GM18519 (cell line): Measurements from ENCODE around the gene CLPX.
"Not testable (repeated sequence)": the region's sequence is repeated elsewhere in the genome, so short reads cannot be mapped to it uniquely, and the experiment has no call there.

Experiments used
- ATAC-seq: cut with Tn5 transposase; IDR thresholded peaks from one replicate; pipeline ENCODE4 v1.9.1; 2021; ENCODE audit warnings: mild to moderate bottlenecking, moderate library complexity; ENCODE audit not compliant: unreplicated experiment, low FRiP score

CLPX gene

GRCh38 chr15:65207280-65207840, 22.2 kb upstream of the CLPX start:
- ATAC-seq: no peak

GRCh38 chr15:65206750-65207149, 21.6 kb upstream of the CLPX start:
- ATAC-seq: no peak

- no peak for ATAC-seq
Observed at GRCh38 chr15:65204931-65205660, 20.0 kb upstream of the CLPX start.

GRCh38 chr15:65204236-65204930, 19.2 kb upstream of the CLPX start:
- no peak for ATAC-seq

GRCh38 chr15:65201918-65202317, 16.8 kb upstream of the CLPX start:
- no peak for ATAC-seq

DNA sequence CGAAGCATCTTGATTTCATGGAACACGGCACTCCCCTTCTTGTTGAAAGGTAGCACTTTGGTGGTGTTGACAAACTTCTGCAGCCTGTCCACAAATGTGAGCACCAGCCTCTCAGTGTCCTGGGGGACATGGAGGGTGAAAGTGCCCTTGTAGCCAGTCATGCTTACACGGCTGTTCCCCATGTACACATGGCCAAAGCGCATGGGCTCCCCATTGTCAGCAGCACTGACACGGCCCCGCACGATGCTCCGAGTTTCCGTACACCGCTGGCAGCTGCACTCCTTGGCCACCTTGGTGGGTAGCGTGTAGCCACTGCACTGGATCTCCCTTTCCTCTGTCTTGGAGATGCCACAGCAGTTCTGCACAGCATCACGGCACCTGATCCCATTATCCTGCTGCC, 13.4 kb upstream of the CLPX start:
- ATAC-seq: no peak

- no peak for ATAC-seq
Observed at GRCh38 chr15:65197337-65197645, 12.1 kb upstream of the CLPX start.

- ATAC-seq: no peak
Observed at GRCh38 chr15:65196637-65197336, 11.6 kb upstream of the CLPX start.

DNA sequence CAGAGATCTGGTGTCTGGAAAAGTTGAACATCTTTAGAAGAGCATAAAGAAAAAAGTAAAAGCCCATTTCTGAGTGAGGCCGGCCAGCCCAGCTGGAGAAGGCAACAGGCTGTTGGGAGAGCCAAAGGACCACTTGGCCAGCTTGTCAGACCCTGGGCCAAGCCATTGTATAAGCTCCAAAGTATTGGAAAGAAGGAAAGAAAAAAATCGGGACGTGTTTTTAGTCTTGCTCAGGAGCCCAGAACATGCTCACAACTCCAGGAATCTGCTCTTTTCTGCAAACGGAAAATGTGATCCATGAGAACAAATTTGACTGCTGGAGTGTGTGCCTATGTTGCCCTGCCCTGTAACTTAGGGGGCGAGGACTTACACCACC, 10.4 kb upstream of the CLPX start:
- ATAC-seq: no peak

- ATAC-seq: no peak
Observed at GRCh38 chr15:65194826-65195547, 9.8 kb upstream of the CLPX start.

DNA sequence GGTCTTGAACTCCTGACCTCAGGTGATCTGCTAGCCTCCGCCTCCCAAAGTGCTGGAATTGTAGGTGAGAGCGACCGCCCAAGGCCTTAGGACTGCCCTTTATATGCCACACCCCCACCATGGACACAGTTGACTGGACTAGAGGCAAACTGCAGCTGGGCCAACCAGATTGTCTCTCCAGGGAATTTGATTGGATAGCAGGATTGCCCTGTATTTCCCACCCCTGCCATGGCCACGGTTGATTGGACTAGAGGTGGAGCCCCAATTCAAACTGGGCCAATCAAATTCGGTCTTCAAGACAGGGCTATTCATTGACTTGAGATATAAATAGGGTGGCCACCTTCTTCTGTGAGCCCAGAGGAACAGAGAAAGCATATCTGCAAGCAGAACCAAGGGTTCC, 6.9 kb upstream of the CLPX start:
- no peak for ATAC-seq

DNA sequence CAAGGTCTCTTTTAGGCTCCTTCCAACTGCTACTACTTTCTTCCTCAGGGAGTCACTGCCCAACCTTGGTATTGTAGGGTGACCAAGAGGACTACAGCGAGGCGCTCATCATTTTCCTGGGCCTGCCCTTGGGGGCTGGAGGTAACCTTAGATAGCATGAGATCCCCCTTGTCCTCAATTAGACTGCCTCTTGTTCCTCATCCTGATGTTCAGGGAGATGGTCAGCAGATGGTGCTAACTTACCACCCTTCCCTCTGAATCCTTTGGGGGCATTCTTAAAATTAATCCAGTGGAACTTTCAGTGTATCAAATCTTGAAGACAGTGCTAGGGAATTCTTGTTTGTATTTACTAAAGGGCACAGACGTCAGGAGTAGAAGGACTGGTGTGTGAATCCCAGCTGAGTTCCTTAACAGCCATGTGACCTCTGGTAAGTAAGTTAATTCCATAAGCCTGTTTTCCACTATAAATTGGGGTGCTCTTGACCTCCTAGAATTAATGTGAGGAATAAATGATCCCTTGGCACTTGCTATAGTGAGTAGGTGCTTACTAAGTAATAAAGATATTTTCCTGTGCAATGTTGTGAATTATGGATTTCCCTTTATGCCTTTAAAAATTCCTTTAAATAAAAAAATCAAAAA, 4.1 kb upstream of the CLPX start:
- no peak for ATAC-seq

DNA sequence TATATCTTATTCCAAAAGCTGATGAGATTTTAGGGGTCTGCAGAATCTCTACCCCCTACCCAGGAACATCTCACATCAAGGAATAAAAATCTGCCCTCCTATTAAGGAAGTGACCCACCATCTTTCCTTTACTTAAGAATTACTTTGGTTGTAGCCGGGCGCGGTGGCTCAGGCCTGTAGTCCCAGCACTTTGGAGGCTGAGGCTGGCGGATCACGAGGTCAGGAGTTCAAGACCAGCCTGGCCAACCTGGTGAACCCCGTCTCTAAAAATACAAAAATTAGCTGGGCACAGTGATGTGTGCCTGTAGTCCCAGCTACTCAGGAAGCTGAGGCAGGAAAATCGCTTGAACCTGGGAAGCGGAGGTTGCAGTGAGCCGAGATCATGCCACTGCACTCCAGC, 3.3 kb upstream of the CLPX start:
- not testable (repeated sequence) for ATAC-seq

DNA sequence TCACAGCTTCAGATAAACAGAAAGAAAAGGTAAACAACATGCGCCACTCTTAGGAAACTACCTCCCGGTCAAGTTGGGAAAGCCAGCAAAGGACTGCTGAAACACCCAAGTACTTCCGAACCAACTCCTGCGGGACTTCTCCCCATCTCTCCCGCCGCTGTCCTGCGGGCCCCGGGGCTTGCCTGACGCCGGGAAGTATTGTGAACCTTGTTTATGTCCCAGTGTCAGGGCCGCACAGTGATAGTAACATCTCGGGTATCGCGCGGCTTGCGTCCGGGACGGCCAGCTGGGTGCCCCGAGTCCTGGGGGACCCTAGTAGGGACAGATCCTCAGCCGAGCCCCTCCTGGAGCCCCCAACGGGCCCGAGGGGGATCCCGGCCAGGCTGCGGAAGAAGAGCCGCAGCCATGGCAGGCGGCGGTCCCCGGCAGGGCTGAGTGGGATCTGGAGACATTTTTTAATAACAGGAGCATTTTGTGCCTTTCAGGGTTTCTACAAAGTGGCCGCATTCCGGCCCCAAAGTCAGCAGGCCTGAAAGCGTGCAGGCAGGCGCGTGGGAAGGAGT, 756 bp downstream of the CLPX start:
- no peak for ATAC-seq

DNA sequence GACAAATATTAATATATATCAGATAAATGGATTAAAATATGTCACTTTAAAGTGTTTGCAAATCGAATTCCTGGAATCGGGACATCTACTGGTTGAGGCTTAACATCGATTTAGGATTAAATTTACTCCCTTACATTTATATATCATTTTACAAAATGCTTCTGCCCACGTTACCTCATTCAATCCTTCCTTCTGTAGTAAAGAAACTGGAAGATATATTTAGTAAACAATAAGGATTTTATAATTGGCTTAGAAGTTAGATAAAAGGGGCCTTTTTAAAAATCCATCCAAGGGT, 1.3 kb downstream of the CLPX start:
- ATAC-seq: no peak

GRCh38 chr15:65182538-65182937, 2.6 kb downstream of the CLPX start:
- ATAC-seq: no peak

DNA sequence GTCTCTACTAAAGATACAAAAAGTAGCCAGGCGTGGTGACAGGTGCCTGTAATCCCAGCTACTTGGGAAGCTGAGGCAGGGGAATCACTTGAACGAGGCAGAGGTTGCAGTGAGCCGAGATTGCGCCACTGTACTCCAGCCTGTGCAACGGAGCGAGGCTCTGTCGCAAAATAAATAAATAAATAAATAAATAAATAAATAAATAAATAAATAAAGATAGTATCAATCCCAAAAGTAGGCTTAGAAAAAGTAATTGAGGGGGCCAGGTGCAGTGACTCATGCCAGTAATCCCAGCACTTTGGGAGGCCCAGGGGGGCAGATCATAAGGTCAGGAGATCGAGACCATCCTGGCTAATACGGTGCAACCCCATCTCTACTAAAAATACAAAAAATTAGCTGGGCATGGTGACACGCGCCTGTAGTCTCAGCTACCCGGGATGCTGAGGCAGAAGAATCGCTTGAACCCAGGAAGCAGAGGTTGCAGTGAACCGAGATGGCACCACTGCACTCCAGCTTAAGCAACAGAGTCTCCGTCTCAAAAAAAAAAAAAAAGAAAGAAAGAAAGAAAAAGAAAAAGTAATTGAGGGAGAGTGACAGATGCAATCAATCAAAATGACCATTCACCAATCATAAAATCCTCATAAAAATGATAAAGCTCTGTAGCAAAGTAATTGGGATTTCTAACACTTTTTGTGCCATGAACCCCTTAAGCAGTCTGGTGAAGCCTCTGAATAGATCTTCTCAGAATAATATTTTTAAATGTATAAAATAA, 3.4 kb downstream of the CLPX start:
- ATAC-seq: not testable (repeated sequence)

GRCh38 chr15:65180167-65180566, 5.0 kb downstream of the CLPX start:
- no peak for ATAC-seq

GRCh38 chr15:65177901-65178300, 7.2 kb downstream of the CLPX start:
- ATAC-seq: no peak

DNA sequence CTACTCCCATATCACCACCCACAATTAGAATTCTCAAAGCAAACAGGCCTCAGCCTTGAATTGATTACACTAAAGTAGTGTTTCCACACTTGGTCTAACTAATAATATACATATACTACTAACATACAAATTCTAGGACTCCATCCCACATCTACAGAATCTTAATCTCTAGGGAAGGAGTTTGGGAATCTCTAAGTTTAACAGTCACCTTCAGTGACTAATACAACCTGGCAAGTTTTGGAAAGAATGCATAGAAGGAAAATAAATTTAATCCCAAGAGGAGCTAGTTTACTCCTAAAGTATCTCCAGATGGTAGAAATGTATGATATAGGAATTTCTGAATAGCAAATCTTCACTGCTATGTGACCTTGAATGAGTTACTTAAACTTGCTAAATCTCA, 9.1 kb downstream of the CLPX start:
- ATAC-seq: no peak
